K562 (cell line): Measurements from ENCODE around the gene CSAD. TPM values are rescaled to one million over a fixed set of nuclear protein-coding genes. Genes with fewer than 3 reads are reported as not detected.
A peak's percentile ranks its signal among the peaks of the same experiment; 100 is the strongest.

Experiments used
- ATAC-seq: fragments of 200-7000 bp; cut with Tn5 transposase; 3 replicates; pipeline ENCODE4 v1.9.1; 2020; ENCODE audit warnings: moderate library complexity
- BruUV-seq: library from RNA; stranded (reverse); fragments of 400-500 nt; replicated peaks from 2 replicates; lab custom pipeline; 2021; lab: Mats Ljungman, UMichigan
- CTCF ChIA-PET: fragments of 300-600 bp; formaldehyde crosslinking; extraction: SDS; loops from one replicate; lab custom pipeline; 2021; ENCODE audit warnings: low intra/inter-chr PET ratio; lab: Yijun Ruan, JAX
- POLR2A ChIA-PET: fragments of 300-600, 350-650 bp; sonication (Branson Sonifier 250); formaldehyde crosslinking; extraction: SDS; loops from one replicate; lab custom pipeline; 2021; ENCODE audit warnings: antibody characterized with exemption, inconsistent platforms; lab: Yijun Ruan, JAX
- DNase-seq, 4 experiments: peaks; one replicate each; pipeline versions ENCODE4 v3.0.0 to v3.0.0-alpha.2; 2011 to 2018; ENCODE audit warnings: low spot score in 3 of 4, mixed read lengths in 3 of 4; ENCODE audit errors: extremely low read depth in 1 of 4
- FAIRE-seq: peaks from 2 replicates; lab custom pipeline; 2011; peaks lifted over from hg19 to GRCh38; lab: Jason Lieb, UNC
- H2AFZ ChIP-seq: 2 replicates; pipeline ENCODE4 v1.6.0; 2011; ENCODE audit warnings: low read depth, low read length, control low read depth, inconsistent platforms
- H3K27ac ChIP-seq: fragments of 200-600 bp; 3 replicates; pipeline ENCODE4 v1.8.0; 2011; ENCODE audit warnings: low read depth, mild to moderate bottlenecking, control low read depth, inconsistent platforms, low read length, moderate library complexity, mixed read lengths; ENCODE audit errors: extremely low read depth
- H3K27me3 ChIP-seq, 2 experiments: fragments of 300-600 bp in 1 of 2; 2 replicates in 1 of 2; 3 replicates in 1 of 2; pipeline versions ENCODE4 v1.6.0 to v1.8.0; 2011; ENCODE audit warnings: inconsistent platforms in 2 of 2, low read length in 2 of 2, mild to moderate bottlenecking in 1 of 2, mixed read lengths in 1 of 2, moderate library complexity in 1 of 2; ENCODE audit not compliant: control insufficient read depth in 2 of 2, insufficient read depth in 2 of 2
- H3K36me3 ChIP-seq: fragments of 300-600 bp; 3 replicates; pipeline ENCODE4 v1.8.0; 2011; ENCODE audit warnings: mild to moderate bottlenecking, low read length, inconsistent platforms; ENCODE audit not compliant: control insufficient read depth, insufficient read depth
- H3K4me1 ChIP-seq, 2 experiments: fragments of 200-600 bp in 1 of 2; replicated peaks in 1 of 2; 2 replicates in 1 of 2; 3 replicates in 1 of 2; pipeline versions ENCODE4 v1.5.1 to v1.8.0; 2011; ENCODE audit warnings: inconsistent platforms in 2 of 2, low read length in 2 of 2, mild to moderate bottlenecking in 1 of 2, mixed read lengths in 1 of 2, moderate library complexity in 1 of 2; ENCODE audit not compliant: control insufficient read depth in 2 of 2, insufficient read depth in 2 of 2
- H3K4me2 ChIP-seq: 2 replicates; pipeline ENCODE4 v1.6.1; 2011; ENCODE audit warnings: low read length, control low read depth, inconsistent platforms, mixed read lengths; ENCODE audit not compliant: insufficient read depth
- H3K4me3 ChIP-seq: fragments of 200-600 bp; sonication (generic), shearing (Covaris generic); 2 replicates; pipeline ENCODE4 v1.5.1; 2016; ENCODE audit warnings: control low read depth, inconsistent platforms
- H3K79me2 ChIP-seq: fragments of 200-600 bp; 3 replicates; pipeline ENCODE4 v1.8.0; 2011; ENCODE audit warnings: low read length, inconsistent platforms; ENCODE audit not compliant: control insufficient read depth, insufficient read depth
- H3K9ac ChIP-seq, 2 experiments: 2 replicates each; pipeline versions ENCODE4 v1.6.0 to v1.6.1; 2011; ENCODE audit warnings: low read depth in 2 of 2, low read length in 2 of 2, control low read depth in 1 of 2, inconsistent platforms in 1 of 2, mild to moderate bottlenecking in 1 of 2, mixed read lengths in 1 of 2; ENCODE audit not compliant: insufficient read depth in 1 of 2
- H3K9me1 ChIP-seq: one replicate; pipeline ENCODE4 v1.6.0; 2011; ENCODE audit warnings: inconsistent platforms, mild to moderate bottlenecking, low read length, moderate library complexity; ENCODE audit not compliant: control insufficient read depth, insufficient read depth
- H3K9me3 ChIP-seq: replicated peaks from 2 replicates; pipeline ENCODE4 v1.5.1; 2011; ENCODE audit warnings: low read depth, low read length, inconsistent platforms; ENCODE audit not compliant: control insufficient read depth, insufficient read depth
- H4K20me1 ChIP-seq: replicated peaks from 2 replicates; pipeline ENCODE4 v1.6.1; 2011; ENCODE audit warnings: low read length, inconsistent platforms, mixed read lengths; ENCODE audit not compliant: control insufficient read depth, insufficient read depth
- FOXA3 ChIP-seq, 2 experiments: fragments of 450-650 bp in 1 of 2; sonication (generic) in 1 of 2; formaldehyde crosslinking; IDR thresholded peaks in 1 of 2; conservative IDR thresholded peaks in 1 of 2; 2 replicates each; pipeline versions ENCODE4 v1.4.0 to v1.8.0; 2020 to 2022; ENCODE audit warnings: mild to moderate bottlenecking in 2 of 2, missing genetic modification reagents in 1 of 2
- FOXK2 ChIP-seq, 2 experiments: fragments of 450-650 bp; IDR thresholded peaks in 1 of 2; conservative IDR thresholded peaks in 1 of 2; 2 replicates each; pipeline ENCODE4 v1.6.1; 2016; ENCODE audit warnings: low read depth in 2 of 2, mild to moderate bottlenecking in 1 of 2
- FOXM1 ChIP-seq, 2 experiments: fragments of 450-650 bp in 1 of 2; sonication (generic) in 1 of 2; formaldehyde crosslinking in 1 of 2; IDR thresholded peaks; 2 replicates each; pipeline versions ENCODE4 v1.6.1 to v1.9.0; 2017 to 2022; ENCODE audit warnings: low read depth in 2 of 2, mild to moderate bottlenecking in 2 of 2, missing genetic modification reagents in 1 of 2, moderate library complexity in 1 of 2
- GTF2A2 ChIP-seq: IDR thresholded peaks from 2 replicates; pipeline ENCODE4 v1.6.1; 2016; ENCODE audit warnings: mild to moderate bottlenecking, missing genetic modification characterization, missing compliant biosample characterization
- HLTF ChIP-seq: fragments of 450-650 bp; IDR thresholded peaks from 2 replicates; pipeline ENCODE4 v1.6.1; 2016
- KDM5B ChIP-seq: fragments of 200-600 bp; sonication (generic); IDR thresholded peaks from 2 replicates; pipeline ENCODE4 v1.6.1; 2012; ENCODE audit warnings: low read depth, mild to moderate bottlenecking, moderate library complexity, low read length, control low read depth, inconsistent platforms; ENCODE audit not compliant: insufficient replicate concordance
- NR1H2 ChIP-seq: sonication (generic); formaldehyde crosslinking; IDR thresholded peaks from 2 replicates; pipeline ENCODE4 v1.4.0; 2020; ENCODE audit warnings: mild to moderate bottlenecking, missing genetic modification reagents
- SAFB2 ChIP-seq: fragments of 200-400 bp; formaldehyde crosslinking; IDR thresholded peaks from 2 replicates; pipeline ENCODE4 v1.6.1; 2018; ENCODE audit warnings: borderline replicate concordance, low read length, low read depth, moderate library complexity; ENCODE audit not compliant: severe bottlenecking
- SAP30 ChIP-seq: fragments of 200-600 bp; sonication (generic); IDR thresholded peaks from 2 replicates; pipeline ENCODE4 v1.6.1; 2012; ENCODE audit warnings: borderline replicate concordance, low read depth, mild to moderate bottlenecking, moderate library complexity, low read length, control low read depth, inconsistent platforms; ENCODE audit not compliant: insufficient read depth, poor library complexity, severe bottlenecking
- TAF9B ChIP-seq: fragments of 450-650 bp; IDR thresholded peaks from 2 replicates; pipeline ENCODE4 v1.6.1; 2018; ENCODE audit warnings: mild to moderate bottlenecking; ENCODE audit not compliant: partially characterized antibody
- ZNF175 ChIP-seq: fragments of 200-800 bp; sonication (Bioruptor generic); IDR thresholded peaks from 2 replicates; pipeline ENCODE4 v1.6.1; 2016; ENCODE audit warnings: low read depth, mild to moderate bottlenecking, missing genetic modification characterization, missing compliant biosample characterization
- ZNF75A ChIP-seq: fragments of 450-650 bp; formaldehyde crosslinking; IDR thresholded peaks from 2 replicates; pipeline ENCODE4 v1.4.0; 2020; ENCODE audit warnings: mild to moderate bottlenecking
- WGBS: fragments of 100-300 bp; shearing (Covaris generic); methylation state at CpG from one replicate; pipeline ENCODE4 v1.1.6; 2016; ENCODE audit warnings: low coverage, mixed read lengths; ENCODE audit not compliant: insufficient coverage; ENCODE audit errors: missing lambda C conversion rate; 5-methylcytosine and 5-hydroxymethylcytosine counted together
- in situ Hi-C: fragments of 300-500 bp; cut with MboI; formaldehyde crosslinking; loops from 4 replicates; pipeline ENCODE4 v1.15.0; 2018; ENCODE audit warnings: inconsistent platforms, mixed read lengths
- intact Hi-C: fragments of 100-400 bp; cut with micrococcal nuclease; formaldehyde crosslinking; loops from 2 replicates; pipeline ENCODE4 v1.14.2; 2022
- polyA plus RNA-seq, 8 experiments: library from polyadenylated mRNA; depleted of rRNA in 4 of 8; stranded (reverse) in 5 of 8; unstranded in 3 of 8; fragments of >200 nt; fragmentation: Nextera tagmentation in 2 of 8; fragmentation: Illumina TruSeq in 1 of 8; extraction: Ambion mirVana in 2 of 8; extraction: Trizol in 1 of 8; gene quantifications; 2 replicates each; pipeline versions ENCODE4 v1.2.1 to v1.2.3, GENCODE V29; 2011 to 2014; ENCODE audit warnings: inconsistent platforms in 1 of 8, missing spikeins in 1 of 8
- total RNA-seq, 7 experiments: library from RNA; depleted of rRNA in 6 of 7; stranded (reverse); fragments of >200 nt in 6 of 7; fragmentation: Illumina TruSeq in 2 of 7; extraction: Trizol in 2 of 7; gene quantifications; 2 replicates each; pipeline versions ENCODE4 v1.2.1 to v1.2.3, GENCODE V29; 2011 to 2021; ENCODE audit warnings: low replicate concordance in 1 of 7
- TF ChIP-seq, protein P1 (sequence below), 3 experiments: fragments of 200-800 bp in 1 of 3; fragments of 250-450 bp in 1 of 3; fragments of 450-650 bp in 1 of 3; sonication (Bioruptor Pico) in 1 of 3; sonication (Bioruptor generic) in 1 of 3; formaldehyde crosslinking in 1 of 3; IDR thresholded peaks; 2 replicates each; pipeline versions ENCODE4 v1.6.1 to v1.8.0; 2016 to 2022; ENCODE audit warnings: mild to moderate bottlenecking in 2 of 3, missing genetic modification characterization in 2 of 3, missing compliant biosample characterization in 1 of 3, moderate library complexity in 1 of 3
- TF ChIP-seq, protein P2 (sequence below), 3 experiments: IDR thresholded peaks in 2 of 3; conservative IDR thresholded peaks in 1 of 3; 2 replicates each; pipeline ENCODE4 v1.5.1; 2011 to 2012; ENCODE audit warnings: low read length in 3 of 3, mild to moderate bottlenecking in 3 of 3, control low read depth in 2 of 3, improper control_type of control experiment in 1 of 3, inconsistent platforms in 1 of 3, low read depth in 1 of 3, mixed read lengths in 1 of 3, moderate library complexity in 1 of 3; ENCODE audit not compliant: insufficient read depth in 2 of 3

The CSAD gene
- total and polyA plus RNA-seq, 9 of the 15 experiments (the other 6 are each of a cell fraction or from before 2014, with no cell fraction given) = 1.8 to 19.6 (median 8.1) TPM

- Histone ChIP-seq H3K36me3 (no peaks in the 10 kb centered on the region), H3K4me1 (peaks cover 28 to 31% of the 10 kb centered on the region in 2 experiments; a peak in 4 of 5 replicates), H3K9me1 (no peaks in the 10 kb centered on the region), H3K9me3 (no peaks in the 10 kb centered on the region), H3K27ac (no peak overlapping the region), H3K27me3 (no peaks in the 10 kb centered on the region)
- BruUV-seq = no TSS peak
- 57% methylated on average over 3 of the region's 3 CpGs for WGBS
- in situ Hi-C loops = loop anchor here (10.0 kb wide), 1 partner anchor 135 kb away; no protein-coding TSS in a partner anchor
- CTCF ChIA-PET = interaction anchor here (1.2 kb wide), 1 partner anchor 41 kb away, joined by 4 read pairs; no protein-coding TSS in a partner anchor
- TF ChIP-seq, protein P1, sequence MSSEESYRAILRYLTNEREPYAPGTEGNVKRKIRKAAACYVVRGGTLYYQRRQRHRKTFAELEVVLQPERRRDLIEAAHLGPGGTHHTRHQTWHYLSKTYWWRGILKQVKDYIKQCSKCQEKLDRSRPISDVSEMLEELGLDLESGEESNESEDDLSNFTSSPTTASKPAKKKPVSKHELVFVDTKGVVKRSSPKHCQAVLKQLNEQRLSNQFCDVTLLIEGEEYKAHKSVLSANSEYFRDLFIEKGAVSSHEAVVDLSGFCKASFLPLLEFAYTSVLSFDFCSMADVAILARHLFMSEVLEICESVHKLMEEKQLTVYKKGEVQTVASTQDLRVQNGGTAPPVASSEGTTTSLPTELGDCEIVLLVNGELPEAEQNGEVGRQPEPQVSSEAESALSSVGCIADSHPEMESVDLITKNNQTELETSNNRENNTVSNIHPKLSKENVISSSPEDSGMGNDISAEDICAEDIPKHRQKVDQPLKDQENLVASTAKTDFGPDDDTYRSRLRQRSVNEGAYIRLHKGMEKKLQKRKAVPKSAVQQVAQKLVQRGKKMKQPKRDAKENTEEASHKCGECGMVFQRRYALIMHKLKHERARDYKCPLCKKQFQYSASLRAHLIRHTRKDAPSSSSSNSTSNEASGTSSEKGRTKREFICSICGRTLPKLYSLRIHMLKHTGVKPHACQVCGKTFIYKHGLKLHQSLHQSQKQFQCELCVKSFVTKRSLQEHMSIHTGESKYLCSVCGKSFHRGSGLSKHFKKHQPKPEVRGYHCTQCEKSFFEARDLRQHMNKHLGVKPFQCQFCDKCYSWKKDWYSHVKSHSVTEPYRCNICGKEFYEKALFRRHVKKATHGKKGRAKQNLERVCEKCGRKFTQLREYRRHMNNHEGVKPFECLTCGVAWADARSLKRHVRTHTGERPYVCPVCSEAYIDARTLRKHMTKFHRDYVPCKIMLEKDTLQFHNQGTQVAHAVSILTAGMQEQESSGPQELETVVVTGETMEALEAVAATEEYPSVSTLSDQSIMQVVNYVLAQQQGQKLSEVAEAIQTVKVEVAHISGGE (CRISPR knock-in tag; IDR thresholded peaks at IDR 0.05) = no peak
- TF ChIP-seq NR1H2 (CRISPR knock-in tag) (no peak), SAP30 (no peak), ZNF175 (CRISPR knock-in tag) (no peak), KDM5B (no peak), GTF2A2 (tag) (no peak), ZNF75A (CRISPR knock-in tag) (no peak), FOXM1 (IDR thresholded peaks at IDR 0.05; ENCODE audit: low read depth) (no peak), FOXM1 (CRISPR knock-in tag; IDR thresholded peaks at IDR 0.05; ENCODE audit: low read depth) (no peak), HLTF (no peak), TAF9B (no peak), FOXA3 (CRISPR knock-in tag; conservative IDR thresholded peaks at IDR 0.05 in 1 of 2, IDR thresholded peaks at IDR 0.05 in 1 of 2) (peak in 1 of 2 experiments; percentile 32; a peak in 1 of 4 replicates), FOXK2 (conservative IDR thresholded peaks at IDR 0.05 in 1 of 2, IDR thresholded peaks at IDR 0.05 in 1 of 2; ENCODE audit: low read depth in 2 of 2) (peak; percentile 62 to 70; a peak in 3 of 4 replicates), SAFB2 (no peak)
- TF ChIP-seq, protein P2, sequence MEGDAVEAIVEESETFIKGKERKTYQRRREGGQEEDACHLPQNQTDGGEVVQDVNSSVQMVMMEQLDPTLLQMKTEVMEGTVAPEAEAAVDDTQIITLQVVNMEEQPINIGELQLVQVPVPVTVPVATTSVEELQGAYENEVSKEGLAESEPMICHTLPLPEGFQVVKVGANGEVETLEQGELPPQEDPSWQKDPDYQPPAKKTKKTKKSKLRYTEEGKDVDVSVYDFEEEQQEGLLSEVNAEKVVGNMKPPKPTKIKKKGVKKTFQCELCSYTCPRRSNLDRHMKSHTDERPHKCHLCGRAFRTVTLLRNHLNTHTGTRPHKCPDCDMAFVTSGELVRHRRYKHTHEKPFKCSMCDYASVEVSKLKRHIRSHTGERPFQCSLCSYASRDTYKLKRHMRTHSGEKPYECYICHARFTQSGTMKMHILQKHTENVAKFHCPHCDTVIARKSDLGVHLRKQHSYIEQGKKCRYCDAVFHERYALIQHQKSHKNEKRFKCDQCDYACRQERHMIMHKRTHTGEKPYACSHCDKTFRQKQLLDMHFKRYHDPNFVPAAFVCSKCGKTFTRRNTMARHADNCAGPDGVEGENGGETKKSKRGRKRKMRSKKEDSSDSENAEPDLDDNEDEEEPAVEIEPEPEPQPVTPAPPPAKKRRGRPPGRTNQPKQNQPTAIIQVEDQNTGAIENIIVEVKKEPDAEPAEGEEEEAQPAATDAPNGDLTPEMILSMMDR (IDR thresholded peaks at IDR 0.05 in 2 of 3, conservative IDR thresholded peaks at IDR 0.05 in 1 of 3; ENCODE audit: insufficient read depth in 2 of 3, low read depth in 1 of 3, low read length in 3 of 3) = peak in 1 of 3 experiments; percentile 17; a peak in 1 of 6 replicates
- TF ChIP-seq, all 486 proteins: peak for 3
- no peak for DNase-seq
- peak overlapping the region; percentile 34; the same call in 1 of the 2 replicates for H2AFZ ChIP-seq
- ATAC-seq = 0 out of 3 replicates have a peak, but pooled peaks have one; percentile 8
- POLR2A ChIA-PET = interaction anchor here (1.2 to 3.1 kb wide), 3 partner anchors 9 to 122 kb away, joined by 3 to 11 read pairs (median 9); partner anchors contain the start of gene AAAS
- FAIRE-seq = no peak
- intact Hi-C loops = no loop called here
- H3K79me2 ChIP-seq = no peaks in the 10 kb centered on the region
- no peaks in the 10 kb centered on the region for H4K20me1 ChIP-seq
- no peak overlapping the region for H3K4me3 ChIP-seq
- no peak overlapping the region for H3K9ac ChIP-seq
- no peak overlapping the region for H3K4me2 ChIP-seq
Observed at GRCh38 chr12:53199700-53200099, 19.0 kb upstream of the CSAD start.
